Muscle layer of colon (tissue), 2 donors: ENCODE results near the gene CREBRF.
A peak's percentile ranks its signal among the peaks of the same experiment; 100 is the strongest.
"Not testable (repeated sequence)": the region's sequence is repeated elsewhere in the genome, so short reads cannot be mapped to it uniquely, and the experiment has no call there.

ENCODE experiments used
- H3K27ac ChIP-seq: one replicate; pipeline ENCODE4 v1.7.0; 2013; ENCODE audit warnings: low read depth, mild to moderate bottlenecking, low read length, moderate library complexity
- H3K27me3 ChIP-seq, 2 donors: one replicate each; pipeline ENCODE4 v1.7.0; 2013; ENCODE audit warnings: low read length in 2 of 2, mild to moderate bottlenecking in 2 of 2; ENCODE audit not compliant: insufficient read depth in 2 of 2, control insufficient read depth in 1 of 2
- H3K36me3 ChIP-seq: one replicate; pipeline ENCODE4 v1.7.0; 2013; ENCODE audit warnings: mild to moderate bottlenecking, low read length; ENCODE audit not compliant: insufficient read depth
- H3K4me1 ChIP-seq: one replicate; pipeline ENCODE4 v1.7.0; 2013; ENCODE audit warnings: mild to moderate bottlenecking, low read length; ENCODE audit not compliant: insufficient read depth
- H3K4me3 ChIP-seq, 2 donors: one replicate each; pipeline ENCODE4 v1.7.0; 2013; ENCODE audit warnings: low read length in 2 of 2, low read depth in 1 of 2, mild to moderate bottlenecking in 1 of 2, moderate library complexity in 1 of 2
- H3K9ac ChIP-seq: one replicate; pipeline ENCODE4 v1.7.0; 2013; ENCODE audit warnings: low read length
- H3K9me3 ChIP-seq: one replicate; pipeline ENCODE4 v1.7.0; 2013; ENCODE audit warnings: mild to moderate bottlenecking, low read length
- donor health status: abdominal sarcoma.
- donor health status: Adenocarcinoma of cecum.

Gene CREBRF, protein sequence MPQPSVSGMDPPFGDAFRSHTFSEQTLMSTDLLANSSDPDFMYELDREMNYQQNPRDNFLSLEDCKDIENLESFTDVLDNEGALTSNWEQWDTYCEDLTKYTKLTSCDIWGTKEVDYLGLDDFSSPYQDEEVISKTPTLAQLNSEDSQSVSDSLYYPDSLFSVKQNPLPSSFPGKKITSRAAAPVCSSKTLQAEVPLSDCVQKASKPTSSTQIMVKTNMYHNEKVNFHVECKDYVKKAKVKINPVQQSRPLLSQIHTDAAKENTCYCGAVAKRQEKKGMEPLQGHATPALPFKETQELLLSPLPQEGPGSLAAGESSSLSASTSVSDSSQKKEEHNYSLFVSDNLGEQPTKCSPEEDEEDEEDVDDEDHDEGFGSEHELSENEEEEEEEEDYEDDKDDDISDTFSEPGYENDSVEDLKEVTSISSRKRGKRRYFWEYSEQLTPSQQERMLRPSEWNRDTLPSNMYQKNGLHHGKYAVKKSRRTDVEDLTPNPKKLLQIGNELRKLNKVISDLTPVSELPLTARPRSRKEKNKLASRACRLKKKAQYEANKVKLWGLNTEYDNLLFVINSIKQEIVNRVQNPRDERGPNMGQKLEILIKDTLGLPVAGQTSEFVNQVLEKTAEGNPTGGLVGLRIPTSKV

DNA sequence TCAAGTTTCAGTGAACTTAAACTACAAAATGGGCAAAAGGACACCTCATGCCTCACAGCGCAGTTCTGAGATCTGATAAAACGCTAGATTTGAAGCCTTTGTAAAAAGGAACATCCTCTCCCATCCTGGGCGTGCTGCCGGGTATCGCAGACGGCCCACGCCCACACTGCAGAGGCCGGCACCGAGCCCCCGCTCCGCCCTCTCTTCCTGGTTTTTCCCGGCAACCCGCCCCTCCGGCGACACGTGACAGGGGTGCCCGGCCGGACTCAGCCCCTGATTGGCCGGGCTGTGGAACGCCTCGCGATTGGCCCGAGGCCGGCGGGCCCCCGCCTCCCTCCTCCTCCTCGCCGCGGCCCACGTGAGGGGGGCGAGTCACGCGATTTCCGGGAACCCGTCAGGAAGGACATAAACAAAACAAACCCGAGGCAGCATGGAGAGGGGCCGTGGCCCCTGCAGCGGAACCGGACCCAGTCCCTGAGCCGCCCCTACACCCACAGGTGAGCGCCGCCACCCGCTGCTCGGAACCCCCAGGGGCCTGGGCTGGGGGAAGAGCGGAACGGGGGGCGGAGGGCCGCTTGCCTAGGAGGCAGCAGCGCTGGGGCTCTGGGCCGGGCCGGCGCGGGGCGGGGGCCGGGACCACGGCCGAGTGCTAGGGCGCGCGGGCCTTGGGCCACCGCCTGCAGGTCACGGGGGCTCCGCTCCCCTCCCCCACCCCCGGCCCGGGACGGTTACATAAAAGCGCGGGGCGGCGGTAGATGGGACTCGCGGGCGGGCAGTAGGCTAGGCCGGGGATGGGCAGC lies at the start of gene CREBRF:
CREBRF (plus strand) TSS at position 370 of the 800 bp plus-strand sequence. CDS start 24,424 bp downstream, outside the sequence.
- Histone ChIP-seq H3K4me3 (peak within 1 kb of the TSS; percentile 90 to 97), H3K9ac (peak within 1 kb of the TSS; percentile 59), H3K9me3 (no peaks in the 10 kb centered on the region), H3K27ac (peak within 1 kb of the TSS; percentile 94), H3K4me1 (peaks cover 30% of the 10 kb centered on the region), H3K27me3 (no peaks in the 10 kb centered on the region), H3K36me3 (peaks cover 4% of the 10 kb centered on the region)

- no peaks in the 10 kb centered on the region for H3K36me3 ChIP-seq
- H3K9me3 ChIP-seq = no peaks in the 10 kb centered on the region
- no peak overlapping the region for H3K4me3 ChIP-seq
- no peak overlapping the region for H3K27ac ChIP-seq
- no peak overlapping the region for H3K9ac ChIP-seq
- H3K27me3 ChIP-seq = no peaks in the 10 kb centered on the region
- peaks cover 8% of the 10 kb centered on the region for H3K4me1 ChIP-seq
Measured at GRCh38 chr5:173010021-173010420, 46.1 kb upstream of the CREBRF start.

DNA sequence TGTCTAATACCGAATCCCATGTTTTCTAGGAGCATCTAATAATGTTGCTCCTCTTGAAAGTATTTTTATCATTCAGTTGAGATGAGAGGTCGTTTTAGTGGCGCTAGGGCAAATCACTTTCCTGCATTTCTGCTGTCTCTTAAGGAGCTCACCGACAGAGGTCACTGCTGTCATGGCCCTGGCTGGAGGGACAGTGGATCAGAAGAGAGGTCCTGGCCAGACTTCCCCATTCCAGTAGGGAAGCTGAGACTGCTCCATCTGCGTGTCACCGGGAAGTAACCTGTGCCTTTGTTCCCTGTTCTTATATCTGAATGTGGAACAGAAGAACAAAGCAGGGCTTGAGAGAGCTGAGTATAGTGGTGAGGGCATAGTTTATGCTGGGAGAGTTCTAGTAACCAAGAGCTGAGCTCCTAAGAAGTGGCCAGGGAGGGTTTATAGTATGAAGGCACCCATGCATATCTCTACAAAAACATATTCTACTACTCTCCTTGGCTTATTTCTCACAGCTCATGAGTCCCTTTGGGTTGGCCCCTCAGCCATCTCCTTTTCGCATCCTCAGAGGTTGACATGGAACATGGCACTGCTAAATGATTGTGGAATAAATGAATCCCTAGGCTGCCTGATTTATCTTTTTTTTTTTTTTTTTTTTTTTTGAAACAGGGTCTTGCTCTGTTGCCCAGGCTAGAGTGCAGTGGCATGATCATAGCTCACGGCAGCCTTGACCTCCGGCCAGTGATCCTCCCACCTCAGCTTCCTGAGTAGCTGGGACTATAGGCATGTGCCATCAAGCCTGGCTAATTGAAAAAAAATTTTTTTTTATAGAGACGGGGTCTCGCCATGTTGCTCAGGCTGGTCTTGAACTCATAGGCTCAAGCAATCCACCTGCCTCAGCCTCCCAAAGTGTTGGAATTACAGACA lies 45.3 kb upstream of the CREBRF start:
- Histone ChIP-seq H3K9ac (no peak overlapping the region), H3K4me3 (no peak overlapping the region), H3K4me1 (peaks cover 16% of the 10 kb centered on the region), H3K36me3 (no peaks in the 10 kb centered on the region), H3K9me3 (no peaks in the 10 kb centered on the region), H3K27me3 (no peaks in the 10 kb centered on the region), H3K27ac (no peak overlapping the region)

DNA sequence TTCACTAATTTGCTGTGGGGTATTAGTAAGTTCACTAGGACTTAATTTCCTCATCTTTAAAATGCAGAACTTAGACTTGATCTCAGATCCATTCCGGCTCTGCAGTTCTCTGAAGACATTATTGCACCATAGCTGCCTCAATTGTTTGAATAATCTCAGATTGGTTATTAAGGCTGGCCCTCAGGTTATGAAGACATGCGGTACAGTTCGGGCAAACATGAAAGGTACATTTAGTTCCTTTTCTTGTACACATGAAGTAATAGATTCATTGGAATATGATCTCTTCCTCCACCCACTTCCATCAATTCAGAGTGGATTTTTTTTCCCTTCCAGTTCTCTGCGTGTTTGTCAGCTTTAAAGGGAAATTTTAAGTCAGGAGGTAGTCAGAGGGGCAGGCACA lies 44.6 kb upstream of the CREBRF start:
- Histone ChIP-seq H3K4me1 (peaks cover 21% of the 10 kb centered on the region), H3K27me3 (no peaks in the 10 kb centered on the region), H3K9me3 (no peaks in the 10 kb centered on the region), H3K36me3 (no peaks in the 10 kb centered on the region), H3K9ac (no peak overlapping the region), H3K4me3 (no peak overlapping the region), H3K27ac (no peak overlapping the region)

DNA sequence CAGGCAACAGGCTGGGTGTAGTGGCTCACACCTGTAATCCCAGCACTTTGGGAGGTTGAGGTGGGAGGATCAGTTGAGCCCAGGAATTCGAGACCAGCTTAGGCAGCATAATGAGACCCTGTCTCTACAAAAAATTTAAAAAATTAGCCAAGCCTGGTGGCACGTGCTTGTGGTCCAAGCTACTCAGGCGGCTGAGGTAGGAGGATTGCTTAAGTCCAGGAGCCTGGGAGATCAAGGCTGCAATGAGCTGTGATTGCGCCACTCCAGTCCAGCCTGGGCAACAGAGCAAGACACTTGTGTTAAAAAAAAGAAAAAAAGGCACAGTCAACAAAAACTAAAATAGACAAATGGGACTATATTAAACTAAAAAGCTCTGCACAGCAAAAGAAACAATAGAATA lies 43.3 kb upstream of the CREBRF start:
- no peak overlapping the region for H3K4me3 ChIP-seq
- no peak overlapping the region for H3K9ac ChIP-seq
- H3K36me3 ChIP-seq = no peaks in the 10 kb centered on the region
- H3K9me3 ChIP-seq = no peaks in the 10 kb centered on the region
- H3K27me3 ChIP-seq = no peaks in the 10 kb centered on the region
- H3K27ac ChIP-seq = no peak overlapping the region
- peaks cover 23% of the 10 kb centered on the region for H3K4me1 ChIP-seq

DNA sequence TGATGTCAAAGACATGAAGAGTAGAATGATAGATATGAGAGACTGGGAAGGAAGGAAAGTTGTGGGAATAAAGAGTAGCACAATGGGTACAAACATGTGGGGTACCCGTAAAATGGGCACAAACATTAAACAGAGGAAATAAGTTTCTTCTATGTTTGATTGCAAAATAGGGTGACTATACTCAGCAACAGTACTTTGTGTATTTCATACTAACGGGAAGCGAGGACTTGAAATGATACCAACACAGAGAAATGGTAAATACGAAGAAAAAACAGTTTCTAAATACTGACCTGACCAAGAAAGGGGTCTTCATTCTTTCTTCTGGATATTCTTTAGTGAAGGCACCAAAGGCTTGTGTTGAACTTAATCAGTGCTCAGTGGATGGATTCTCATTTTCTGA lies 41.5 kb upstream of the CREBRF start:
- H3K36me3 ChIP-seq = no peaks in the 10 kb centered on the region
- H3K4me1 ChIP-seq = peaks cover 20% of the 10 kb centered on the region
- no peaks in the 10 kb centered on the region for H3K9me3 ChIP-seq
- H3K9ac ChIP-seq = no peak overlapping the region
- H3K27ac ChIP-seq = no peak overlapping the region
- H3K27me3 ChIP-seq = no peaks in the 10 kb centered on the region
- H3K4me3 ChIP-seq = no peak overlapping the region

GRCh38 chr5:173015192-173015591 lies 41.0 kb upstream of the CREBRF start:
- no peak overlapping the region for H3K27ac ChIP-seq
- no peaks in the 10 kb centered on the region for H3K36me3 ChIP-seq
- H3K9me3 ChIP-seq = no peaks in the 10 kb centered on the region
- no peak overlapping the region for H3K4me3 ChIP-seq
- peaks cover 24% of the 10 kb centered on the region for H3K4me1 ChIP-seq
- H3K9ac ChIP-seq = no peak overlapping the region
- H3K27me3 ChIP-seq = no peaks in the 10 kb centered on the region

- peak overlapping the region; percentile 0 for H3K9ac ChIP-seq
- peak overlapping the region; percentile 45 for H3K27ac ChIP-seq
- no peaks in the 10 kb centered on the region for H3K27me3 ChIP-seq
- no peaks in the 10 kb centered on the region for H3K9me3 ChIP-seq
- no peak overlapping the region for H3K4me3 ChIP-seq
- no peaks in the 10 kb centered on the region for H3K36me3 ChIP-seq
- peaks cover 30% of the 10 kb centered on the region for H3K4me1 ChIP-seq
Measured at GRCh38 chr5:173015598-173016455, 40.3 kb upstream of the CREBRF start.

DNA sequence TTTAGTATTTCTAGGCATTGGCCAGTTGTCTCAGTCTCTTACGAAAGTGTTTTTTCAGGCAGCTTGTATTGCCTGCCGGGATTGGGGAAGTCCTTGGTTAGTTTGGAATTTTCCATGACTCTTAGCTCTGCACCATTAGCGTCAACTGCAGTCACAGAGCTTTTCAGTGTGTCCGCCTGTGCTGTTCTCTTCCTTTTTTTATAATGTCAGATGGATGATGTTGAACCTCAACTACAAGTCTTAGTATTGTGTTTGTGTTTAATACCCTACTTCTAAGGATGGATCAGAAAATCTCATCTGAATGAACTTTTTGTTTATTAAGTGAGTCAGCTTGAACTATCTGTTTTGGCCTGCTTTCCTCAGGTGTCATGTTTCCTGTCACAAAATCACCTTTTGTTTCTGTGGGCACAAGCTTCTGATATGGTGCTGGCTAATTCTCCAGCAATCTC lies 39.5 kb upstream of the CREBRF start:
- no peak overlapping the region for H3K4me3 ChIP-seq
- no peaks in the 10 kb centered on the region for H3K27me3 ChIP-seq
- H3K27ac ChIP-seq = peak overlapping the region; percentile 45
- H3K9ac ChIP-seq = peak overlapping the region; percentile 0
- peaks cover 36% of the 10 kb centered on the region for H3K4me1 ChIP-seq
- H3K36me3 ChIP-seq = no peaks in the 10 kb centered on the region
- H3K9me3 ChIP-seq = no peaks in the 10 kb centered on the region

GRCh38 chr5:173017087-173017486 lies 39.1 kb upstream of the CREBRF start:
- H3K9me3 ChIP-seq, H3K36me3 ChIP-seq, H3K27me3 ChIP-seq, H3K4me3 ChIP-seq: not testable (repeated sequence)
- peaks cover 36% of the 10 kb centered on the region for H3K4me1 ChIP-seq
- peak overlapping the region; percentile 0 for H3K9ac ChIP-seq
- peak overlapping the region; percentile 45 for H3K27ac ChIP-seq
